Measurements from ENCODE around the gene CECR2. TPM values are rescaled to one million over a fixed set of nuclear protein-coding genes. Genes with fewer than 3 reads are reported as not detected.

CECR2 gene
- total and polyA plus RNA-seq, 9 donors, result 0.87 to 6.7 (median 1.4) TPM

GRCh38 chr22:17501679-17502285, 132.5 kb downstream of the CECR2 start:
- Histone ChIP-seq H3K4me3 (no peak overlapping the region), H3K36me3 (no peaks in the 10 kb centered on the region), H3K27me3 (no peaks in the 10 kb centered on the region), H3K27ac (no peak overlapping the region), H3K4me1 (ENCODE audit: insufficient read depth) (no peaks in the 10 kb centered on the region), H3K9me3 (no peaks in the 10 kb centered on the region)
- no peak for TF ChIP-seq POLR2A (IDR thresholded peaks at IDR 0.05)
- no peak for TF ChIP-seq EP300 (IDR thresholded peaks at IDR 0.05)
- TF ChIP-seq CTCF (IDR thresholded peaks at IDR 0.05), result peak; percentile 21 to 62 (median 45)
- intact Hi-C loops (cut with DNase I), result loop anchor here in 3 of 4 donors (5.0 to 10.0 kb wide), 2 partner anchors 327 to 329 kb away; no protein-coding TSS in a partner anchor
- WGBS, 3 donors, result 37 to 45% (median 42%) methylated on average over 12 of the region's 12 CpGs
- DNase-seq, result peak in 1 of 5 donors; percentile 22

- Histone ChIP-seq H3K4me3 (no peak overlapping the region), H3K27me3 (no peaks in the 10 kb centered on the region), H3K4me1 (ENCODE audit: insufficient read depth) (no peaks in the 10 kb centered on the region), H3K27ac (no peak overlapping the region), H3K36me3 (no peaks in the 10 kb centered on the region), H3K9me3 (no peaks in the 10 kb centered on the region)
- no peak for DNase-seq
- 92 to 96% (median 94%) methylated on average over 3 of the region's 3 CpGs for WGBS, 3 donors
- intact Hi-C loops (cut with DNase I), result loop anchor here in 2 of 4 donors (10.0 kb wide), 1 partner anchor 333 kb away; no protein-coding TSS in a partner anchor
- TF ChIP-seq CTCF (IDR thresholded peaks at IDR 0.05) (no peak), EP300 (IDR thresholded peaks at IDR 0.05) (no peak), POLR2A (IDR thresholded peaks at IDR 0.05) (no peak)
Measured at GRCh38 chr22:17508110-17508509, 138.8 kb downstream of the CECR2 start.

- no peaks in the 10 kb centered on the region for H3K27me3 ChIP-seq
- no peaks in the 10 kb centered on the region for H3K4me1 ChIP-seq (ENCODE audit: insufficient read depth)
- intact Hi-C loops (cut with DNase I), result no loop called here
- H3K4me3 ChIP-seq, result no peak overlapping the region
- WGBS, 3 donors, result 90 to 92% (median 91%) methylated on average over 4 of the region's 4 CpGs
- H3K9me3 ChIP-seq, result no peaks in the 10 kb centered on the region
- no peaks in the 10 kb centered on the region for H3K36me3 ChIP-seq
- H3K27ac ChIP-seq, result no peak overlapping the region
- no peak for DNase-seq
- TF ChIP-seq POLR2A (IDR thresholded peaks at IDR 0.05), result no peak
- no peak for TF ChIP-seq CTCF (IDR thresholded peaks at IDR 0.05)
- no peak for TF ChIP-seq EP300 (IDR thresholded peaks at IDR 0.05)
Measured at GRCh38 chr22:17512960-17513359, 143.7 kb downstream of the CECR2 start.

GRCh38 chr22:17513612-17514011, 144.4 kb downstream of the CECR2 start:
- intact Hi-C loops (cut with DNase I), result no loop called here

More at GRCh38 chr22:17513612-17514011, 144.4 kb downstream of the CECR2 start:
- 8 to 13% (median 13%) methylated on average over 2 of the region's 2 CpGs for WGBS, 3 donors
- no peak for DNase-seq
- no peak overlapping the region for H3K4me3 ChIP-seq
- H3K27me3 ChIP-seq, result no peaks in the 10 kb centered on the region
- H3K9me3 ChIP-seq, result no peaks in the 10 kb centered on the region
- H3K4me1 ChIP-seq (ENCODE audit: insufficient read depth), result no peaks in the 10 kb centered on the region
- H3K27ac ChIP-seq, result no peak overlapping the region
- TF ChIP-seq EP300 (IDR thresholded peaks at IDR 0.05) (no peak), CTCF (IDR thresholded peaks at IDR 0.05) (no peak), POLR2A (IDR thresholded peaks at IDR 0.05) (no peak)
- H3K36me3 ChIP-seq, result no peaks in the 10 kb centered on the region
